ENCODE measurements around the gene CPVL.

The CPVL gene

DNA sequence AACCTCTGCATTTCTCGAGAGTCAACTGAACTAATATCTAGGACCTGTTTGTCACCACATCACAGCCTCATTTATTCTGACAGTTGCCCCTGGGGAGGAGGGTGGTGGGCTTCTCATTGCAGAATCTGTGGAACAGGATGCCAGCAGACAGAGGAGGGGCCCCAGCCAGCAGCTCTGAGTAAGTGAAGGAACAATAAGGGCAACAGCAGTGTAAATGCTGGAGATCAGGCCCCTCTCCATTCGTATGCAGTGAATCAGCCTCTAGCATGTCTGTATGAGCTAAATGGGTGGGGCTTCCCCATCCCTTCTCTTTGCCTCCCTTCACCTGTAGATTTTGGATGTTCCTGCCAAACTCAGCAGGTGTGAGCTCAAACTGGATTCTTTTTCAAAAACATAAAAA is 7.7 kb upstream of the CPVL start:
- no peak for DNase-seq (ENCODE audit: low spot score)

GRCh38 chr7:29150856-29151255 is 4.5 kb upstream of the CPVL start:
- no peak for DNase-seq (ENCODE audit: low spot score)

GRCh38 chr7:29149036-29149435 is 2.7 kb upstream of the CPVL start:
- no peak for DNase-seq (ENCODE audit: low spot score)

GRCh38 chr7:29147821-29148220 is 1.5 kb upstream of the CPVL start:
- DNase-seq (ENCODE audit: low spot score), result no peak

- no peak for DNase-seq (ENCODE audit: low spot score)
Measured at GRCh38 chr7:29146888-29147609, 712 bp upstream of the CPVL start.

- DNase-seq (ENCODE audit: low spot score), result no peak
Measured at GRCh38 chr7:29145553-29146056, 732 bp downstream of the CPVL start.

- DNase-seq (ENCODE audit: low spot score), result no peak
Measured at GRCh38 chr7:29143751-29144150, 2.6 kb downstream of the CPVL start.

DNA sequence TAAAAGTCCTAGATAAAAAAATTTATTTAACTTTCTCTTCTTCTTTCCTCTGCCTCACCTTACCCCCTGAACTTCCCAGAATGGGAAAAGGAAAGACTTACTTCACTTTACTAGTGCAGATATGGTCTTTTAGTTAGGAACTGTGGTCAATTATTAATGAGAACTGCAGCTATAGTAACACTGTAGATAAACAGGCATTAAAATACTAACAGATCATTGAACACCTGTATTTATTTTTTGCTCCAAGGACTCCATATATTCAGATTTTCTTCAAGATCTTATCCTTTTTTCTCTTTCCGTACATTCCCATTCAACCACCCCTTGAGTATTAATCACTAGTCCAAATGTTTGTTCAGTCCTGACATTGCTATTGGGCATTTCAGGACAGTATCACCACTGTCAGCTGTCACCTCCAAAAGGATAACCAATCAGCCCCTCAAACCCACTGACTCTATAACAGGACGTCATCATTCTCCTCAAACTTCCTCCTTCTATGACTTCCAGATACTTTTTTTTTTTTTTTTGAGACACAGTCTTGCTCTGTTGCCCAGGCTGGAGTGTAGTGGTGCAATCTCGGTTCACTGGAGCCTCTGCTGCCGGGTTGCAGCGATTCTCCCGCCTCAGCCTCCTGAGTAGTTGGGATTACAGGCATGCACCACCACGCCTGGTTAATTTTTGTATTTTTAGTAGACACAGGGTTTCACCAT is 4.2 kb downstream of the CPVL start:
- no peak for DNase-seq (ENCODE audit: low spot score)

DNA sequence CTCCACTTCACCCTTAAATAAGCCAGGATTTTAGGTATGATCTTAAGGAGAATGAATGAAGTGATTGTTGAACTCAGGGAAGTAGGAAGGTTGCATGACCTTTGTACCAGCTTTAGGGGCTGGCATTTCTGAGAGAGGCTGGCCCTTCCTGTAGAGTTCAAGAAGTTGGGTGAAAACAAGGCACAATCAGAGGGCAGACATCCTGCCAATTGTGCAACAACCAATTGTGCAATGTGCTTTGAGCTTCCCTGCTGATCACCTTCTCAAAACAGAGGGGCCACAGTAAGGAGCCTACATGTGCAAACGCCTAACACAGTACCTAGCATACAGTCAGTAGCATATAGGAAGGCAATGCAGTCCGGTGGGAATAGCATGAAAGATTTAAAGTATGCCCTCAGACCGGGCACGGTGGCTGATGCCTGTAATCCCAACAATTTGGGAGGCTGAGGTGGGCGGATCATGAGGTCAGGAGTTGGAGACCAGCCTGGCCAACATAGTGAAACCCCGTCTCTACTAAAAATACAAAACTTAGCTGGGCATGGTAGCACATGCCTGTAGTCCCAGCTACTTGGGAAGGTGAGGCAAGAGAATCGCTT is 5.4 kb downstream of the CPVL start:
- DNase-seq (ENCODE audit: low spot score), result no peak

GRCh38 chr7:29139796-29140195 is 6.5 kb downstream of the CPVL start:
- DNase-seq (ENCODE audit: low spot score), result no peak

- no peak for DNase-seq (ENCODE audit: low spot score)
Measured at GRCh38 chr7:29139191-29139590, 7.1 kb downstream of the CPVL start.

DNA sequence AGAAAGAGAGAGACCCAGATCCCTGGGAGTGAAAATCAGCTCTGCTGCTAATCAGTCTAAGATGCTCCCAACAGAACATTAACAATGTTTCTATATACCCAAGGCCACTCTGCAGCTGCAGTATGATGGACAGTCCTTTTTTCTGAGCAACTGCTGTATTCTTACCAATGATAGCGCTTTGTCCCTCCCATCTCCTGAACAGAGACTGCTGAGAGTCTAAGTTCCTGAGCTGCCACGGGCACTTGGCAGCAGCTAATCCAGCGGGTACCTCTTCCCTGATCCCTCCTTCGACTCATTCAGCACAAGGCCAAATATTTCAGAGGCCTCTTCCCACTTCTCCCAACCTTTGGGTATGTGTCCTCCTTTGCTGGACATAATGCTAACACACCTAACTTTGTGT is 7.7 kb downstream of the CPVL start:
- no peak for DNase-seq (ENCODE audit: low spot score)

GRCh38 chr7:29135846-29136245 is 10.5 kb downstream of the CPVL start:
- no peak for DNase-seq (ENCODE audit: low spot score)

GRCh38 chr7:29132980-29133379 is 13.4 kb downstream of the CPVL start:
- no peak for DNase-seq (ENCODE audit: low spot score)

- DNase-seq (ENCODE audit: low spot score), result no peak
Measured at GRCh38 chr7:29131678-29132077, 14.7 kb downstream of the CPVL start.

- no peak for DNase-seq (ENCODE audit: low spot score)
Measured at GRCh38 chr7:29130096-29130495, 16.2 kb downstream of the CPVL start.

DNA sequence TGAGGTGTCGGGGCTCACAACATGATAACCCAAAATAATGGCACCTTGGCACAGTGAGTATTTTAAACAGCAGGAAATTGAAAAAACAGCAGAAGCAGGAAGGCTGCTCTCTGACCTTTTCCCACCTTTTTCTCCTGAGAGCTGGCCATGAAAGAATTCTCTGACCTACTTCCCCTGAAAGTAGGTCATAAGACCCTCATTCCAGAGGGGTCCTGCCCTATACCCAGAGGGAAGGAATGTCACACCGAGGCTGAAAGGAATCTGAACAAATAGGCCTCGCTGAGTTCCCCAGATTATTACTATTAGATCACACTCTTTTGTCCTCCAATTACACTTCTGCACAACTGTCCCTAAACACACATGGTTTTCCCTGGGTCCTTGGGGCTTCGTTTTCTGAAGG is 18.8 kb downstream of the CPVL start:
- no peak for DNase-seq (ENCODE audit: low spot score)

- DNase-seq (ENCODE audit: low spot score), result no peak
Measured at GRCh38 chr7:29126804-29127203, 19.5 kb downstream of the CPVL start.

GRCh38 chr7:29123626-29124190 is 22.6 kb downstream of the CPVL start:
- no peak for DNase-seq (ENCODE audit: low spot score)

DNA sequence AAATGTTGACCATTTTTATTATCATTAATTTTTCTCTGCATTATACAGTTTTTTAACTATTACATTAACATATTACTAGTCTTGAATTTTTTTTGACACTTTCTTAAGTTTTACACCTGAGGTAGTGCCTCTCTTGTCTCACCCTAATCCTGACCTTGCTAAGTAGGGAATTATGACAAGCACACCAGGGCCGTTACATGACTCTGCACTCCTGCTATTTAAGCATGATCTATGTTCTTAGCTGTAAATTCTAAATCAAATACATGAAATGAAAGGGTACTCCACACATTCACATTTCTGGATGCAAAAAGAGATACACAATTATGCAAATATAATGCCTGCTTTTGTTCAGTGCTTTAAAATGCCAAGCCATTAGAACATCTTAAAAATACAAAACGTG is 23.6 kb downstream of the CPVL start:
- DNase-seq (ENCODE audit: low spot score), result no peak

DNA sequence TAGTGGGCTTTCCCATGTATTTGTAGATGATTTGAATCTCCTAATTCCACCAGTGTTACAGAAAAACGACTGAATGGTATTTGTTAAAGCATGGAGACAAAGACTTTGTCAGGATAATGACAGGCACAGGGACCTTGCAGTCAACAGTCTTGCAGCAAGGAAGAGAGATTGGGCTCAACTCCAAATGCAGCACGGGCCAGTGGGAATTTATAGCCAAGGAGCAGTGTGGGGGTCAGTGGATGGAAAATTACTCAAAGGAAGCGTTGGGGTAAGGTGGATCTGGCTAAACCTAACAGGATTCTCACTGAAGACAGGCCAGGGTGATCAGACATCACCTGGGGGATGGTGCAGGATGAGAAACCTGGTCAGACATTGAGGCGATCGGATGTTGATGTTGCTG is 24.3 kb downstream of the CPVL start:
- no peak for DNase-seq (ENCODE audit: low spot score)

DNA sequence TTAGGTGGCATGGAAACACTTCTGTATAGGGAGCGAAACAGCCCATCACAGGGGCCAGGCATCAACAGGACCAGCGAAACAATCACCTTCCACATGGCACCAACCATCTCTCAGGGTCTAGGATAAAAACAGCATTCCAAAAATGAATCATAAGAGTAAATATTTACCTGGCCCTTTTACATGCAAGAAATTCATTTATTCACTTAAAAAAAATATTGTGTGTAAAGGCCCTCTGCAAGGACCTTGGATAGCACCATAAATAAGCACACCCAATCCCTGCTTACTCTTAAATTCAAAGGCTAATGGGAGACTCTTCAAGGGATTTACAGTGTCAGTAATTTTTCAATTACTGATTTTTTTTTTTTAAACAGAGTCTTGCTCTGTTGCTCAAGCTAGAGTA is 25.4 kb downstream of the CPVL start:
- DNase-seq (ENCODE audit: low spot score), result no peak

- DNase-seq (ENCODE audit: low spot score), result no peak
Measured at GRCh38 chr7:29119538-29119937, 26.8 kb downstream of the CPVL start.

Measured in COLO829 (cell line).